Transverse colon (tissue), 4 donors: ENCODE data around the gene SORCS3. TPM values are rescaled to one million over a fixed set of nuclear protein-coding genes. Genes with fewer than 3 reads are reported as not detected.

Source experiments
- DNase-seq: peaks from one replicate; pipeline ENCODE4 v3.0.0-alpha.2; 2019
- H3K27ac ChIP-seq, 4 donors: fragments of 200-600 bp; sonication (generic); 2 replicates each; pipeline ENCODE4 v1.5.1; 2016 to 2018; ENCODE audit warnings: inconsistent platforms in 4 of 4
- H3K27me3 ChIP-seq: fragments of 200-600 bp; sonication (generic); 2 replicates; pipeline ENCODE4 v1.5.1; 2017; ENCODE audit warnings: inconsistent platforms
- H3K36me3 ChIP-seq, 4 donors: fragments of 200-600 bp; sonication (generic); 2 replicates each; pipeline ENCODE4 v1.5.1; 2017 to 2019; ENCODE audit warnings: inconsistent platforms in 4 of 4
- H3K4me1 ChIP-seq, 4 donors: fragments of 200-600 bp; sonication (generic); 2 replicates each; pipeline ENCODE4 v1.5.1; 2017 to 2020; ENCODE audit warnings: inconsistent platforms in 4 of 4
- H3K4me3 ChIP-seq, 4 donors: fragments of 200-600 bp; sonication (generic); 1 replicate in 1 of 4; 2 replicates in 3 of 4; pipeline versions ENCODE4 v1.5.1 to v1.6.1; 2017 to 2019; ENCODE audit warnings: inconsistent platforms in 4 of 4
- H3K9me3 ChIP-seq, 2 donors: fragments of 200-600 bp; sonication (generic); 2 replicates each; pipeline ENCODE4 v1.5.1; 2017 to 2019; ENCODE audit warnings: inconsistent platforms in 2 of 2
- EP300 ChIP-seq: sonication (generic); formaldehyde crosslinking; IDR thresholded peaks from one replicate; pipeline ENCODE4 v1.6.1; 2017; ENCODE audit warnings: antibody characterized with exemption, low read depth
- POLR2A ChIP-seq: fragments of 450-650 bp; IDR thresholded peaks from one replicate; pipeline ENCODE4 v1.6.1; 2016; ENCODE audit warnings: antibody characterized with exemption, mild to moderate bottlenecking, moderate library complexity
- POLR2AphosphoS5 ChIP-seq, 3 donors: sonication (generic); formaldehyde crosslinking; IDR thresholded peaks; one replicate each; pipeline ENCODE4 v1.6.1; 2016; ENCODE audit warnings: antibody characterized with exemption in 3 of 3
- WGBS, 2 donors: methylation state at CpG; one replicate each; pipeline ENCODE4 v1.1.5; 2018; ENCODE audit warnings: low coverage in 1 of 2; 5-methylcytosine and 5-hydroxymethylcytosine counted together
- in situ Hi-C, 4 donors: fragments of 200-750 bp; cut with MboI; loops; one replicate each; pipeline versions ENCODE4 v1.15.0 to v1.15.1; 2017; ENCODE audit warnings: low sequenced_read_pairs in 3 of 4, low pct_ligation_motif_present in 1 of 4, low pct_unique_long_range_greater_than_20kb in 1 of 4
- intact Hi-C: fragments of 100-400 bp; cut with DNase I; formaldehyde crosslinking; loops from one replicate; pipeline ENCODE4 v1.15.1; 2023; ENCODE audit warnings: low total_unique reads
- total RNA-seq, 4 donors: library from RNA; depleted of rRNA; stranded (reverse); fragments of >200 nt; gene quantifications; one replicate each; pipeline ENCODE4 v1.1.0, GENCODE V29; 2016
- TF ChIP-seq, protein P1 (sequence below), 5 experiments: fragments of 200-600 bp in 3 of 5; fragments of 450-650 bp in 2 of 5; sonication (generic) in 3 of 5; IDR thresholded peaks; 1 replicate in 2 of 5; 2 replicates in 3 of 5; pipeline ENCODE4 v1.5.1; 2016 to 2017; ENCODE audit warnings: antibody characterized with exemption in 5 of 5, inconsistent platforms in 3 of 5, mild to moderate bottlenecking in 2 of 5, moderate library complexity in 1 of 5

Gene SORCS3
- total RNA-seq, 4 donors from 2014 or later: 0.14 to 0.32 TPM; not detected in 2

DNA sequence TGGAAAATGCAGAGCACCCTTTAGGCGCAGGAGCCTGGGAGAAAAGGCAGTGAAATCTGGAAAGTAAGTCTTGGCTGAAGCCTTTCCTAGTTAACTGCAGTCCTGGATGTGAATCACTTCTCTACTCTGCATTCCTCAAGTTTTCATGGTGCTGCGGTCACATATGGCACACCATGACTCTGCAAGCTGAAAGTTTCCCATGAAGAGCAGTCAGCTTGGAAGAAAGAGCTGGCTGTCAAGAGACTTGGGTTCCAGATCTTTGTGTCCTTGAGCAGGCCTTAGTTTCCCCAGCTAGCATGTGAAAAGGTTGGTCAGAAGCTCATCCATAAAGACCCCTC is 548.3 kb downstream of the SORCS3 start:
- DNase-seq: no peak
- in situ Hi-C loops (no loop called here), intact Hi-C loops (no loop called here)
- H3K9me3 ChIP-seq: no peaks in the 10 kb centered on the region
- no peak for TF ChIP-seq POLR2A
- no peak for TF ChIP-seq EP300
- TF ChIP-seq, protein P1, sequence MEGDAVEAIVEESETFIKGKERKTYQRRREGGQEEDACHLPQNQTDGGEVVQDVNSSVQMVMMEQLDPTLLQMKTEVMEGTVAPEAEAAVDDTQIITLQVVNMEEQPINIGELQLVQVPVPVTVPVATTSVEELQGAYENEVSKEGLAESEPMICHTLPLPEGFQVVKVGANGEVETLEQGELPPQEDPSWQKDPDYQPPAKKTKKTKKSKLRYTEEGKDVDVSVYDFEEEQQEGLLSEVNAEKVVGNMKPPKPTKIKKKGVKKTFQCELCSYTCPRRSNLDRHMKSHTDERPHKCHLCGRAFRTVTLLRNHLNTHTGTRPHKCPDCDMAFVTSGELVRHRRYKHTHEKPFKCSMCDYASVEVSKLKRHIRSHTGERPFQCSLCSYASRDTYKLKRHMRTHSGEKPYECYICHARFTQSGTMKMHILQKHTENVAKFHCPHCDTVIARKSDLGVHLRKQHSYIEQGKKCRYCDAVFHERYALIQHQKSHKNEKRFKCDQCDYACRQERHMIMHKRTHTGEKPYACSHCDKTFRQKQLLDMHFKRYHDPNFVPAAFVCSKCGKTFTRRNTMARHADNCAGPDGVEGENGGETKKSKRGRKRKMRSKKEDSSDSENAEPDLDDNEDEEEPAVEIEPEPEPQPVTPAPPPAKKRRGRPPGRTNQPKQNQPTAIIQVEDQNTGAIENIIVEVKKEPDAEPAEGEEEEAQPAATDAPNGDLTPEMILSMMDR (IDR thresholded peaks at IDR 0.05): no peak
- no peak for TF ChIP-seq POLR2AphosphoS5 (IDR thresholded peaks at IDR 0.05)
- H3K27me3 ChIP-seq: no peaks in the 10 kb centered on the region
- WGBS, 2 donors: 92 to 94% methylated on average over 2 of the region's 2 CpGs
- H3K4me1 ChIP-seq: no peaks in the 10 kb centered on the region
- no peaks in the 10 kb centered on the region for H3K36me3 ChIP-seq
- no peak overlapping the region for H3K27ac ChIP-seq
- H3K4me3 ChIP-seq: no peak overlapping the region

DNA sequence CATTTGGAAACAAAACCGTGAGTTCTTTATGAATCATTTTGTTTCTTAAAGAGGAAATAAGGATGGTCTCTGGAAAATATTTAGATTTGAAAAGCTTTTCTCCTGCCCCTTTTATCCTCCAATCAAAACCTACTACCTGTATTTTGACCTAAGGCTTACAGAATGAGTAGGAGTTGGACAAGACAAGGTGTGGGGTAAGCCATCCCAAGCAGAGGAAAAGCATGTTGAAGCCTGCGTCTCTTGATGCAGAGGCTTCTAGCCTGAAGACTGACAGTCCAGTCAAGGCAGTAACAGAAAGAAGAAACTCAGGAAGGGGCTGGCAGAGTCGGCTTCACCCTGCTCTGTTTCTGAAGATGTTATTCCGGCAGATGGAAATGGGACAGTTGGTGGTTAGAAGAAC is 551.1 kb downstream of the SORCS3 start:
- TF ChIP-seq POLR2AphosphoS5 (IDR thresholded peaks at IDR 0.05): no peak
- no peak for TF ChIP-seq POLR2A
- TF ChIP-seq, protein P1 (IDR thresholded peaks at IDR 0.05): no peak
- no peak for TF ChIP-seq EP300
- H3K27me3 ChIP-seq: no peaks in the 10 kb centered on the region
- H3K36me3 ChIP-seq: no peaks in the 10 kb centered on the region
- H3K4me1 ChIP-seq: no peaks in the 10 kb centered on the region
- no peak for DNase-seq
- no peaks in the 10 kb centered on the region for H3K9me3 ChIP-seq
- H3K27ac ChIP-seq: no peak overlapping the region
- in situ Hi-C loops: no loop called here
- no peak overlapping the region for H3K4me3 ChIP-seq
- intact Hi-C loops: no loop called here
- 83 to 88% methylated on average over 3 to 4 of the region's 4 CpGs for WGBS, 2 donors

- Histone ChIP-seq H3K27me3 (no peaks in the 10 kb centered on the region), H3K27ac (no peak overlapping the region)
Measured at GRCh38 chr10:105192861-105193260, 551.8 kb downstream of the SORCS3 start.

GRCh38 chr10:105195831-105196230 is 554.7 kb downstream of the SORCS3 start:
- TF ChIP-seq POLR2A: no peak
- TF ChIP-seq, protein P1 (IDR thresholded peaks at IDR 0.05): no peak
- no peak for TF ChIP-seq POLR2AphosphoS5 (IDR thresholded peaks at IDR 0.05)
- TF ChIP-seq EP300: no peak
- H3K27me3 ChIP-seq: no peaks in the 10 kb centered on the region
- H3K9me3 ChIP-seq: no peaks in the 10 kb centered on the region
- 37 to 46% methylated on average over 3 to 4 of the region's 4 CpGs for WGBS, 2 donors
- H3K27ac ChIP-seq: no peak overlapping the region
- H3K36me3 ChIP-seq: no peaks in the 10 kb centered on the region
- intact Hi-C loops: no loop called here
- in situ Hi-C loops: no loop called here
- no peaks in the 10 kb centered on the region for H3K4me1 ChIP-seq
- H3K4me3 ChIP-seq: no peak overlapping the region
- DNase-seq: no peak

More at GRCh38 chr10:105192861-105193260, 551.8 kb downstream of the SORCS3 start:
- TF ChIP-seq, protein P1 (IDR thresholded peaks at IDR 0.05): no peak
- no peak for TF ChIP-seq POLR2A
- TF ChIP-seq POLR2AphosphoS5 (IDR thresholded peaks at IDR 0.05): no peak
- TF ChIP-seq EP300: no peak
- no peaks in the 10 kb centered on the region for H3K36me3 ChIP-seq
- 92 to 100% methylated on average over 2 of the region's 2 CpGs for WGBS, 2 donors
- H3K4me3 ChIP-seq: no peak overlapping the region
- in situ Hi-C loops (no loop called here), intact Hi-C loops (no loop called here)
- H3K9me3 ChIP-seq: no peaks in the 10 kb centered on the region
- no peaks in the 10 kb centered on the region for H3K4me1 ChIP-seq
- DNase-seq: no peak
